ENCODE data around the gene UGDH. TPM values are rescaled to one million over a fixed set of nuclear protein-coding genes. Genes with fewer than 3 reads are reported as not detected.
"Not testable (repeated sequence)": the region's sequence is repeated elsewhere in the genome, so short reads cannot be mapped to it uniquely, and the experiment has no call there.

The UGDH gene
- polyA plus RNA-seq (ENCODE audit: insufficient read length in 4 of 4) = 100 to 1,000 TPM in 1 of 4 donors, 10 to 100 TPM in 3; 80.1 to 123 (median 98.7) TPM

- DNase-seq (ENCODE audit: low read depth in 4 of 4, low spot score in 3 of 4) = peak; percentile 95 to 97 (median 96)
These were observed at the start of gene UGDH for GRCh38 chr4:39527296-39528060. UGDH (minus strand) TSS chr4:39527439; CDS start chr4:39521512, 5,927 bp downstream.

DNA sequence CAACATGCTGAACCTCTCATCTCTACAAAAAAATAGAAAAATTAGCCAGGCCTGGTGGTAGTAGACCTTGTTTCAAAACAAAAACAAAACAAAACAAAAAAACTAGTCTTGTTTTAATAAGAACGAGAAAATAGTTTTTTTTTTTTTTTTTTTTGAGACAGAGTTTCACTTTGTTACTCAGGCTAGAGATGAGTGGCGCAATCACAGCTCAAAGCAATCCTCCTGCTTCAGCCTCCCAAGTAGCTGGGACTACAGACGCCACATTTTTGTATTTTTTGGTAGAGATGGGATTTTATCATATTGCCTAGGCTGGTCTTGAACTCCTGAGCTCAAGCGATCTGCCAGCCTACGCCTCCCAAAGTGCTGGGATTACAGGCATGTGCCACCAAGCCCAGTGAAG lies 47.7 kb upstream of the UGDH start:
- DNase-seq (ENCODE audit: low read depth in 4 of 4, low spot score in 3 of 4) = no peak

DNA sequence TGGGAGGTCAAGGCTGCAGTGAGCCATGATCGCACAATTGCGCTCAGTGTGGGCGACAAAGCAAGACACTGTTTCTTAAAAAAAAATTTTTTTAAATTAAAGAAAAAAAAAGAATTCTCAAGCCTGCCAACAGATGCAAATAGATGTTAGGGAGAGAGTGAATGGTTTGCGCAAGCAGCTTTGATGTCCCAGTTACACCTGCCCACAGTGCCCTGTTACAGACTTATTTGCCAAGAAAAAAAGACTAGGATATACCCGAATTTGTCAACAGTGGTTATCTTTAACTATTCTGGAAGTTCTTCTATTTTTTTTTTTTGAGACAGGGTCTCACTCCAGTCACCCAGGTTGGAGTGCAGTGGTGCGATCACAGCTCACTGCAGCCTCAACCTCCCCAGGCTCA lies 44.3 kb upstream of the UGDH start:
- no peak for DNase-seq (ENCODE audit: low read depth in 4 of 4, low spot score in 3 of 4)

DNA sequence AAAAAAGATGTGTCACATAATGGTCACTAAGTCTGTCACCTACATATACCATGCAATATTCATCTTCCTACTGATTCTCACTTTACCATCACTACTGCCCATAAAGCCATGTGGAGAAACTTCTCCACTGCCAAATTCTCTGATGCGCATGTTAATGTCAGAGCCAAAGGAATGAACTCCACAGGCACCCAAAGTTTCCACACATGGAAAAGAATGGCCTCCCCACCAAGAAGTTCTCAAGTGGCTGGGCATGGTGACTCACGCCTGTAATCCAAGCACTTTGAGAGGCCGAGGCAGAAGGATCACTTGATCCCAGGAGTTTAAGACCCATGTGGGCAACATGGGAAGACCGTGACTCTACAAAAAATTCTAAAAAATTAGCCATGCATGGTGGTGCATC lies 43.8 kb upstream of the UGDH start:
- no peak for DNase-seq (ENCODE audit: low read depth in 4 of 4, low spot score in 3 of 4)

DNA sequence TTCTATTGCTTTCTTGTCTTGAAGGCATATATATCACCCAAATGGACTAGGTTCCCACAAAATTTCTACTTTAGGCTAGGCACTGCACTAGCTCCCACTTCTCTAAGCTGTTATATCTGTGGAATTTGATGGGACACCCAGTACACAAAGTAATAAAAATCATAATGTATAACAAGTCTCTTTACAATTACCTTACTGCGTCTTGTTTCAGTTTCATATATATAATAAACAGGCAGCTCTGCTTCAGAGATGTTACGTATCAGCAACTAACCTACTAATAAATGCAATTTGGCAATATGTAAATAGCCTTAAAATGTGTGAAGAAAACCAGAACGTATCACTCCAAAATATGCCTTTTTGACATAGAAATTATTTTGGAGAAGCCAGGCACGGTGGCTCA lies 42.0 kb upstream of the UGDH start:
- DNase-seq (ENCODE audit: low read depth in 4 of 4, low spot score in 3 of 4) = no peak

DNA sequence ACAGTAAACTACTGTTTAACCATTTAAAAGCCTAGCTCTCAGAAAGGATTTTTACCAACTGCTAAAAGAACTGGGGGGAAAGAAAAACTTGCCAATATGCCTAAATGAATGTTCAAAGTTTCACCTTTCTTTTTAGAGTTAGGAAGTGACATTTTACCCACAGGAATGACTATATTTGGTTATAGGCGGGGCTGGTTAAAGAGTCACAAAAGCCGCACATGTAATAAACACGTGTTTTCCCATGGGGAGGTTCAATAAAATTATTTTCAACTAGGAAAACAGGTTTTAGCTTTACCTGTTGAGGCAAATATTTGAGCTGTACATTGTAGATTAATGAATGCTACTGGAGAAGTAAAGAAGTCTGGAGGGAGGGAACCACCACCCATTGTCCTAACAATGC lies 41.6 kb upstream of the UGDH start:
- DNase-seq (ENCODE audit: low read depth in 4 of 4, low spot score in 3 of 4) = no peak

- DNase-seq (ENCODE audit: low read depth in 4 of 4, low spot score in 3 of 4) = no peak
These were observed 38.8 kb upstream of the UGDH start for GRCh38 chr4:39565878-39566600.

DNA sequence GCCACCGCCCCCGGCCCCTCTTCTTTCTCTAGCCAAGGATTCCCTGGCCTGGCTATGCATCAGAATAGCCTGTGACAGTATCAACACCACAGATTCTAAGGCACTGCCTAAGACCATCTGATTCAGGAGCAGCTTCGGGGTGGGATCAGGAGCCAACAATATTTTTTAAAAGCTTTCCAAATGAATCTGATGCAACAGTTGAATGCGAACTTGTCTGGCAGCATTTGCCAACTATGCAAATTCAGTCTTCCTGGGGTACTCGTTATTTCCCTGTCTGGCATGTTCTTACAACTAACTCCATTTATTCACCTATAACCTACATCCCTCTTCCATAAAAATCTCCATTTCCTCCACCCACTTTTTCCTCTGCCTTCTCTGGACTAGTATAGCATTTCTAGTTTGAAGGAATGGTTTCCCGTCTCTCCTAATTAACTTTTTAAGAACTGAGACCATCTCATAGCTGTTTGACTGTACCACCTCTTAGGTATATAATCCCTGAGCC lies 36.2 kb upstream of the UGDH start:
- DNase-seq (ENCODE audit: low read depth in 4 of 4, low spot score in 3 of 4) = no peak

GRCh38 chr4:39562792-39563191 lies 35.6 kb upstream of the UGDH start:
- no peak for DNase-seq (ENCODE audit: low read depth in 4 of 4, low spot score in 3 of 4)

DNA sequence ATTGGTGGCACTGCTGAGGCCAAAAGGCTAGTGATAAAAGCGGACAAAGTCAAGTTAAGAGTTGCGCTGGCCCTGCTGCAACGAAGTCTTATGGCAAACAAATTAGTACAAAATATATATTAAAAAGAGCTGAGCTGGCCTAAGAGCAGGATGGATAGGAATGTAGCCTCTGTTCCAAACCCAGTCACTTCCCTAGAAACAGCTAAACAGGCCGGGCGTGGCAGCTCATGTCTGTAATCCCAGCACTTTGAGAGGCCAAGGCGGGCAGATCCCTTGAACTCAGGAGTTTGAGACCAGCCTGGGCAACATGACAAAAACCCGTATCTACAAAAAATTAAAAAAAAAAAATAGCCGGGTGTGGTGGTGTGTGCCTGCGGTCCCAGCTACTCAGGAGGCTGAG lies 32.4 kb upstream of the UGDH start:
- no peak for DNase-seq (ENCODE audit: low read depth in 4 of 4, low spot score in 3 of 4)

- DNase-seq (ENCODE audit: low read depth in 4 of 4, low spot score in 3 of 4) = no peak
These were observed 28.2 kb upstream of the UGDH start for GRCh38 chr4:39555472-39555871.

DNA sequence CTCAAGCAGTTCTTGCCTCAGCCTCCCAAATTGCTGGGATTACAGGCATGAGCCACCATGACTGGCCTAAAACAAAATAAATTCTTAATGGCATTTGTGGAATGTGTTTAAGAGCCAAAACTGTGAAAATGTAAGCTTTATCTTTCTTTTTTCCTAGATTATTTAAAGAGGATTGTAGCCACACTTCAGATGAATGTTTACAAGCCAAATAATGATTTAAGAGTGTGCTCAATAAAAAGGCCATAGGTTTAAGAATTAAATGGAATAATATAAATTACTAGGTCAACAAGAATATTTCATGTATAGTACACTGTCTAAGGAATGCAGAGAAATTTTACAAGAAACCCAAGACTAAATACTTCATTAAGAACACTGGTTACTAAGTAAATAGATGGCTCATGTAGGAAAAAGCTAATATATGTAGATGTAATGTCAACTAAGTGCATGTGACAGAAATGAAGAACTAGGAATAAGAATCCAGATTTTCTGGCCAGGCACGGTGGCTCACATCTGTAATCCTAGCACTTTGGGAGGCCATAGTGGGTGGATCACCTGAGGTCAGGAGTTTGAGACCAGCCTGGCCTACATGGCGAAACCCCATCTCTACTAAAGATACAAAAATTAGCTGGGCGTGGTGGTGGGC lies 21.3 kb upstream of the UGDH start:
- no peak for DNase-seq (ENCODE audit: low read depth in 4 of 4, low spot score in 3 of 4)

GRCh38 chr4:39544580-39545315 lies 17.5 kb upstream of the UGDH start:
- no peak for DNase-seq (ENCODE audit: low read depth in 4 of 4, low spot score in 3 of 4)

DNA sequence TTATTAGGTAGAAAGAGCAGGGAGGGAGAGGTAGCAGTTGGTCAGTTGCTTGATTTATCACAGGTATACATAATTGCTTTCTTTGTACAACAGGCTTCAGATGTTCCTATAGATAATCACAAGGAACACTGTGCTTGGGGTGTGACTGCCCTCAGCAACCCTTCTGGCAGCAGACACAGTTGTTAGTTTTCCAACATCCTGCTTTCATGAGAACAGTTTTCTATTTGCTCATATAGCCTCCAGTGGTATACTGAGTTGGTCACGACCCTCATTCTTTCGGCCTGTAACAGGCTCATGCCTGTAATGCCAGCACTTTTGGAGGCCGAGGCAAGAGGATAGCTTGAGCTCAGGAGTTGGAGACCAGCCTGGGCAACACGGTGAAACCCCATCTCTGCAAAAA lies 16.8 kb upstream of the UGDH start:
- not testable (repeated sequence) for DNase-seq (ENCODE audit: low read depth in 4 of 4, low spot score in 3 of 4)

DNA sequence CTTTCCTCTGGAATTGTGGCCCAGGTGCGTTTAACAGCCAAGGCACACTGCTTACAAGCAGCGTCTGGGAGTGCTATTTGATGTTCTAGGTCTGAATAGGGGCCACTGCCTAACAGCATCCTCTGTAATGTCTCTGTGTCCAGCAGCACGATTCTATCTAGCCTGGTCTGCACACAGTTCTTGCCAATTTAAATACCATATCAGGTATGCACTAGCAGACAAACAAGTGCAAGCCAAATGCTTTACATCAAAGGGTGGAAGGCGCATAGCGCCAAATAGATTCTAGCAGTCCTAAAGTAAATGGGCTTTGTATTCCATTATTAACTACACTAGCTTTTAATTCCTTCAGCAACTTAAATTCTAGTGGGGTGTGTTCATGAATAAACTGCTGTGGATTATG lies 15.8 kb upstream of the UGDH start:
- no peak for DNase-seq (ENCODE audit: low read depth in 4 of 4, low spot score in 3 of 4)

DNA sequence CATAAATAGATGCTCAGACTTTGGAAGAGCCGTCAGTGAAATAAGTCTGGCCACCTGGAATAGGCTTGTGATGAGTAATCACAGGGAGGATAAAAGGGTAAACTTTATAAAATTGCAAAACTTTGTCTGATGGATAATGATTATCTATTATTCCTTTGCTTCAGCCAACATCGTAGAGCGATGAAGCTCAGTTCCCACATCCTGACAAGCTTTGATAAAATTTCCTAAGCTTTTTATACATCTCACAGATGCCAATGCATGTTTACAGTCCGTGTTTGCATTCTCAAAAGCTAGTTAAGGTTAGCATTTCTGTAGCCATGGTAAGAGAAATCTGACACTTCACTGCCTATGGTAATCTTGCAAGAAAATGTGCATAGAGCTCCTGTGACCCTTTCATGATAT lies 15.4 kb upstream of the UGDH start:
- no peak for DNase-seq (ENCODE audit: low read depth in 4 of 4, low spot score in 3 of 4)

DNA sequence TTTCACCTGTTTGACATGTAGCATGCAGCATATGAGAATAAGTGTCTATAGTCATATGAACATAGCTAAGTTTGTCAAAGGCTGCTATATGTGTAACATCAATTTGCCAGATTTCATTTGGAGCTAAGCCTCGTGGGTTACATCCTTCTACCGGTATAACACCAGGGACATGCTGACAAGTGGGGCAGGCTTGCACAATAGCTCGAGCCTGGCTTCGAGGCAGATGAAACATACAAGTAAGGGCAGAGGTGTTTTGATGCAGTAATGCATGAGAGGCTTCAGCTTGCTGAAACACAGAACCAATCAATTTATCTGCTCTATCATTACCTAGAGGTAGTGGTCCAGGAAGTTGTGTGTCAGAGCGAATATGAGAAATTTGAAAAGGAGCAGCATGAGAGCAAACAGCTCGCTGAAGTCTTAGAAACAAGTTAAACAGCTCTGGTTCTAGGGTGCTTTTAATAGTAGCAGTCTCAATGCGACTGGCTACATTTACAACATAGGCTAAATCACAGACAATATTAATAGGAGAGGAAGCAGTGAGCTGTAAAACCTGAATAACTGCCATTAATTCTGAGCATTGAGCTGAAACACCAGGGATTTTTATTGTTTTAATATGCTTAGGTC lies 14.9 kb upstream of the UGDH start:
- no peak for DNase-seq (ENCODE audit: low read depth in 4 of 4, low spot score in 3 of 4)

- no peak for DNase-seq (ENCODE audit: low read depth in 4 of 4, low spot score in 3 of 4)
These were observed 11.9 kb upstream of the UGDH start for GRCh38 chr4:39539089-39539611.

DNA sequence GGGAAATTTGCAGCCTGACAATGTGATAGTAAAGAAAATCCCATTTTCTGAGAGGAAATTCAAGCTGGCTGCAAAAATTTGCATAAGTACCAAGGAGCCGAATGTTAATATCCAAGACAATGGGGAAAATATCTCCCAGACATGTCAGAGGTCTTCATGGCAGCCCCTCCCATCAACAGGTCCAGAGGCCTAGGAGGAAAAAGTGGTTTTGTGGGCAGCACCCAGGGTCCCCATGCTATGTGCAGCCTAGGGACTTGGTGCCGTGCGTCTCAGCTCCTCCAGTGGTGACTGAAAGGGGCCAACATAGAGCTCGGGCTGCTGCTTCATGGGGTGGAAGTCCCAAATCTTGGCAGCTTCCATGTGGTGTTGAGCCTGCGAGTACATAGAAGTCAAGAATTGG lies 6.3 kb upstream of the UGDH start:
- DNase-seq (ENCODE audit: low read depth in 4 of 4, low spot score in 3 of 4) = no peak

GRCh38 chr4:39532237-39532636 lies 5.0 kb upstream of the UGDH start:
- not testable (repeated sequence) for DNase-seq (ENCODE audit: low read depth in 4 of 4, low spot score in 3 of 4)

Measured in left renal pelvis (tissue), 4 donors.